ENCODE results near the gene UPK1A.
"Not testable (repeated sequence)": the region's sequence is repeated elsewhere in the genome, so short reads cannot be mapped to it uniquely, and the experiment has no call there.

UPK1A gene

DNA sequence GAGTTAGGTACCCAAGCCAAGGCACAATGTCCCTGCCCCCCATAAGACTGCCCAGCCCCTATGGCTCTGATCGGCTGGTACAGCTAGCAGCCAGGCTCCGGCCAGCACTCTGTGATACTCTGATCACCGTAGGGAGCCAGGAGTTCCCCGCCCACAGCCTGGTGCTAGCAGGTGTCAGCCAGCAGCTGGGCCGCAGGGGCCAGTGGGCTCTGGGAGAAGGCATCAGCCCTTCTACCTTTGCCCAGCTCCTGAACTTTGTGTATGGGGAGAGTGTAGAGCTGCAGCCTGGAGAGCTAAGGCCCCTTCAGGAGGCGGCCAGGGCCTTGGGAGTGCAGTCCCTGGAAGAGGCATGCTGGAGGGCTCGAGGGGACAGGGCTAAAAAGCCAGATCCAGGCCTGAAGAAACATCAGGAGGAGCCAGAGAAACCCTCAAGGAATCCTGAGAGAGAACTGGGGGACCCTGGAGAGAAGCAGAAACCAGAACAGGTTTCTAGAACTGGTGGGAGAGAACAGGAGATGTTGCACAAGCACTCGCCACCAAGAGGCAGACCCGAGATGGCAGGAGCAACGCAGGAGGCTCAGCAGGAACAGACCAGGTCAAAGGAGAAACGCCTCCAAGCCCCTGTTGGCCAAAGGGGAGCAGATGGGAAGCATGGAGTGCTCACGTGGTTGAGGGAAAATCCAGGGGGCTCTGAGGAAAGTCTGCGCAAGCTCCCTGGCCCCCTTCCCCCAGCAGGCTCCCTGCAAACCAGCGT is 48.5 kb downstream of the UPK1A start:
- DNase-seq (ENCODE audit: extremely low spot score, insufficient read length, low read depth) (no peak), FAIRE-seq (peak; percentile 78)

DNA sequence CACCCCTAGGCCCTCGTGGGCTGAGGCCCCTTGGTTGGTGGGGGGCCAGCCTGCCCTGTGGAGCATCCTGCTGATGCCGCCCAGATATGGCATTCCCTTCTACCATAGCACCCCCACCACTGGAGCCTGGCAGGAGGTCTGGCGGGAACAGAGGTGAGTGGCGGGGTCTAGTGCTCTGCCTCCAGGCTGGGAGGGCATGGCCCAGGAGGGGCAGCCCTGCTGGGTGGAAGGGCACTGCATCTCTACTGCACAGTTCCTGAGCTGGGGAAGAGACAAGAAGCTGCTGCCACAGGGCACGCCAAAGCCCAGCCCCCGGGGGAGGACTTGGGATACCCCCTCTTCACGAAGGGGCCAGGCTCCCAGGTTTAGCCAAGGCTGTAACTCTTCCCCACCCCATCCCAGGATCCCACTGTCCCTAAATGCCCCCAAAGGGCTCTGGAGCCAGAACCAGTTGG is 49.1 kb downstream of the UPK1A start:
- no peak for FAIRE-seq

DNA sequence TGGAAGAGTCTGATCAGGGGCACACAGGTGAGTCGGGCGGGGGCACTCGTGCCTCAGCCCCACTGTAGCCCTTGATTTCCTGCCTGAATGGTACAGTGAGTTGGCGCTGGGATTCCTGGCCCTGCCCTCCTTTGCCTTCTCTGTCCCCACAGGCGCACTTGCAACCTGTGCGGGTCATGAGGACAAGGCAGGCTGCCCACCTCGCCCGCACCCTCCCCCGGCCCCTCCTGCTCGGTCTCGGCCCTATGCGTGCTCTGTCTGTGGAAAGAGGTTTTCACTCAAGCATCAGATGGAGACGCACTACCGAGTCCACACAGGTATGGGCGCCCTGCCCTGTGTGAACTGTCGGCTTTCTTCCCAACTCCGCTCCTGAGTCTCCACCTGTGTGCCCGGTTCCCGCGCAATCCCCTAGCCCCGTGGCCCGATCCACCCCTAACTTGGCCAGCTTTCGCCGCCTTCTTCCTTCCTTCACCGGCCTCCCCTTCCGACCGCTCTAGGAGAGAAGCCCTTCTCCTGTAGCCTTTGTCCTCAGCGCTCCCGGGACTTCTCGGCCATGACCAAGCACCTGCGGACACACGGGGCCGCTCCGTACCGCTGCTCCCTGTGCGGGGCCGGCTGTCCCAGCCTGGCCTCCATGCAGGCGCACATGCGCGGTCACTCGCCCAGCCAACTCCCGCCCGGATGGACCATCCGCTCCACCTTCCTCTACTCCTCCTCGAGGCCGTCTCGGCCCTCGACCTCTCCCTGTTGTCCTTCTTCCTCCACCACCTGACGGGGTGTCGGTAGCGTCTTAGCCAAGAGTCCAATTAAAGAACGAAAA is 49.9 kb downstream of the UPK1A start:
- DNase-seq (ENCODE audit: extremely low spot score, insufficient read length, low read depth) (no peak), FAIRE-seq (peak; percentile 39)

More for the DNA sequence above, 49.1 kb downstream of the UPK1A start:
- no peak for DNase-seq (ENCODE audit: extremely low spot score, insufficient read length, low read depth)

- DNase-seq (ENCODE audit: extremely low spot score, insufficient read length, low read depth) (peak; percentile 92), FAIRE-seq (peak; percentile 94)
These were observed 50.7 kb downstream of the UPK1A start for GRCh38 chr19:35716801-35717664.

GRCh38 chr19:35717665-35718344 is 51.5 kb downstream of the UPK1A start, which contains the start of gene KMT2B:
Gene KMT2B (plus strand): TSS chr19:35718003. CDS start chr19:35718019, 16 bp downstream.
- DNase-seq (ENCODE audit: extremely low spot score, insufficient read length, low read depth) (no peak), FAIRE-seq (no peak)

GRCh38 chr19:35718345-35719041 is 52.2 kb downstream of the UPK1A start:
- DNase-seq (ENCODE audit: extremely low spot score, insufficient read length, low read depth) = no peak
- FAIRE-seq = peak; percentile 78

DNA sequence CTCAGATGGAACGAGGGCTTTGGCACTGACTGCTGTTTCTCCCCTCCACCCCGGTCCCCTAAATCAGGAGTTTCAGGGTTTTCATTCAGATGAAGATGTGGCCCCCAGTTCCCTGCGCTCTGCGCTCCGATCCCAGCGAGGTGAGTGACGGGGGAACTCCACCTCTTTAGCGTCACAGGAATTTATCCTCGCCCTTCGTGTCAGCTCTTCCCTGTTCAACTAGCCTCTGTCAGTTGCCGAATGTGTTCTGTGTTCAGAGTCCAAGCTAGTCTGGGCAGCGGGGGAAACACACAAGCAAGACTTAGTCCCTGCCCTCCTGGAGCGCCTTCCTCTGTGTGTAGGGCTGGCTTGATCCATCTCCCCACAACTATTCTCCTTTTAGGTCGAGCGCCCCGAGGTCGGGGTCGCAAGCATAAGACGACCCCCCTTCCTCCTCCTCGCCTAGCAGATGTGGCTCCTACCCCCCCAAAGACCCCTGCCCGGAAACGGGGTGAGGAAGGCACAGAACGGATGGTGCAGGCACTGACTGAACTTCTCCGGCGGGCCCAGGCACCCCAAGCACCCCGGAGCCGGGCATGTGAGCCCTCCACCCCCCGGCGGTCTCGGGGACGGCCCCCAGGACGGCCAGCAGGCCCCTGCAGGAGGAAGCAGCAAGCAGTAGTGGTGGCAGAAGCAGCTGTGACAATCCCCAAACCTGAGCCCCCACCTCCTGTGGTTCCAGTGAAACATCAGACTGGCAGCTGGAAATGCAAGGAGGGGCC is 53.3 kb downstream of the UPK1A start:
- no peak for FAIRE-seq
- no peak for DNase-seq (ENCODE audit: extremely low spot score, insufficient read length, low read depth)

GRCh38 chr19:35720163-35720524 is 53.8 kb downstream of the UPK1A start:
- DNase-seq (ENCODE audit: extremely low spot score, insufficient read length, low read depth) (no peak), FAIRE-seq (no peak)

DNA sequence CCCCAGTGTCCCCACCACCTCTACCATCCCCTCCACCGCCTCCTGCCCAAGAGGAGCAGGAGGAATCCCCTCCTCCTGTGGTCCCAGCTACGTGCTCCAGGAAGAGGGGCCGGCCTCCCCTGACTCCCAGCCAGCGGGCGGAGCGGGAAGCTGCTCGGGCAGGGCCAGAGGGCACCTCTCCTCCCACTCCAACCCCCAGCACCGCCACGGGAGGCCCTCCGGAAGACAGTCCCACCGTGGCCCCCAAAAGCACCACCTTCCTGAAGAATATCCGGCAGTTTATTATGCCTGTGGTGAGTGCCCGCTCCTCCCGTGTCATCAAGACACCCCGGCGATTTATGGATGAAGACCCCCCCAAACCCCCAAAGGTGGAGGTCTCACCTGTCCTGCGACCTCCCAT is 54.3 kb downstream of the UPK1A start:
- no peak for FAIRE-seq
- no peak for DNase-seq (ENCODE audit: extremely low spot score, insufficient read length, low read depth)

- FAIRE-seq (no peak), DNase-seq (ENCODE audit: extremely low spot score, insufficient read length, low read depth) (no peak)
These were observed 55.1 kb downstream of the UPK1A start for GRCh38 chr19:35721374-35721773.

DNA sequence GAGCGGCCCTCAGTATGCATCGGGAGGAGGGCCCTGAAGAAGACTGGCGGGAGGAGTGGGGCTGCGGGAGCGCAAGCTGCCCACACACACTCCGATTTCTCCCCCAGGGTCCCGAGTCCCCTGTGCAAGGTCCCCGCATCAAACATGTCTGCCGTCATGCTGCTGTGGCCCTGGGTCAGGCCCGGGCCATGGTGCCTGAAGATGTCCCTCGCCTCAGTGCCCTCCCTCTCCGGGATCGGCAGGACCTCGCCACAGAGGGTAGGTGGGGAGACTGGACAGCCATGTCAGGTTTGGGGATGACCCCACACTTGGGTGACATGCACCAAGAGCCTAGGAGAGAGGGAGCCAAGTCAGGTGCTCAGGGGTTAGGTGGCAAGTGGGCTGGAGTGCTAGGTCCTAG is 56.1 kb downstream of the UPK1A start:
- FAIRE-seq (no peak), DNase-seq (ENCODE audit: extremely low spot score, insufficient read length, low read depth) (no peak)

DNA sequence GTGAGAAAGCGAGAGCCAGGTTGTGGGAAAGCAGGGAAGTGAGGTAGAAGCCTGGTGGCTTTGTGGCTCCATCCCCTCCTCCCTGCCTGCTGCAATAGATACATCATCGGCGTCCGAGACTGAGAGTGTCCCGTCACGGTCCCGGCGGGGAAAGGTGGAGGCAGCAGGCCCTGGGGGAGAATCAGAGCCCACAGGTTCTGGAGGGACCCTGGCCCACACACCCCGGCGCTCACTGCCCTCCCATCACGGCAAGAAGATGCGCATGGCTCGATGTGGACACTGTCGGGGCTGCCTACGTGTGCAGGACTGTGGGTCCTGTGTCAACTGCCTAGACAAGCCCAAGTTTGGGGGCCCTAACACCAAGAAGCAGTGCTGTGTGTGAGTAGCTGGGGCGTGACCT is 56.6 kb downstream of the UPK1A start:
- DNase-seq (ENCODE audit: extremely low spot score, insufficient read length, low read depth) (no peak), FAIRE-seq (no peak)

DNA sequence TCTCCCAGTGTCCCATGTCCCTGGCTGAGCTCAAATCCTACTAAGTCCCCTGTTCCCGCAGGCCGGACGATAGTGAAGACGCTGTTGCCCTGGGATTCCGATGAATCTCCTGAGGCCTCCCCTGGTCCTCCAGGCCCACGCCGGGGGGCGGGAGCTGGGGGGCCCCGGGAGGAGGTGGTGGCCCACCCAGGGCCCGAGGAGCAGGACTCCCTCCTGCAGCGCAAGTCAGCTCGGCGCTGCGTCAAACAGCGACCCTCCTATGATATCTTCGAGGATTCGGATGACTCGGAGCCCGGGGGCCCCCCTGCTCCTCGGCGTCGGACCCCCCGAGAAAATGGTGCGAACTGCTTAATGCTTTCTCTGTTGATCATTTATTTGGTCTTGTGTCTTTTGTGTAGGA is 57.4 kb downstream of the UPK1A start:
- FAIRE-seq (no peak), DNase-seq (ENCODE audit: extremely low spot score, insufficient read length, low read depth) (no peak)

GRCh38 chr19:35724132-35724531 is 57.8 kb downstream of the UPK1A start:
- FAIRE-seq = not testable (repeated sequence)

GRCh38 chr19:35724560-35724959 is 58.2 kb downstream of the UPK1A start:
- no peak for FAIRE-seq
- DNase-seq (ENCODE audit: extremely low spot score, insufficient read length, low read depth) = no peak

More at GRCh38 chr19:35724132-35724531, 57.8 kb downstream of the UPK1A start:
- DNase-seq (ENCODE audit: extremely low spot score, insufficient read length, low read depth) = not testable (repeated sequence)

DNA sequence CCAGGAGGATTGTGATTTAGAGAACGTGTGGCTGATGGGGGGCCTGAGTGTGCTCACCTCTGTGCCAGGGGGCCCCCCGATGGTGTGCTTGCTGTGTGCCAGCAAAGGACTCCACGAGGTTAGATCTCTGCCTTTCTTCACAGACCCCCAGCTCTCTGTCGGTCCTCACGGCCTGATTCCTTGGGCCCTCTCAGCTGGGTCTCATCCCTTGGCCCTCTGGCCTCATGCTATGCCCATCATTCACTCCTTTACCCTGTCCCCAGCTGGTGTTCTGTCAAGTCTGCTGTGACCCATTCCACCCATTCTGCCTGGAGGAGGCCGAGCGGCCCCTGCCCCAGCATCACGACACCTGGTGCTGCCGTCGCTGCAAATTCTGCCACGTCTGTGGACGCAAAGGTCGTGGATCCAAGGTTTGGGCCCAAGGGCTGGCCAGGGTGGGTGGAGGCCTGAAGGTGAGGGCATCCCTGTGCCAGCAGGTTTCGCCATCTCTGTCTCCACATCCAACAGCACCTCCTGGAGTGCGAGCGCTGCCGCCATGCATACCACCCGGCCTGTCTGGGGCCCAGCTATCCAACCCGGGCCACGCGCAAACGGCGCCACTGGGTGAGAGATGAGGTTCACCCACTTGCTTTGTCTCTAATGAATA is 59.0 kb downstream of the UPK1A start:
- no peak for FAIRE-seq
- DNase-seq (ENCODE audit: extremely low spot score, insufficient read length, low read depth) = no peak

DNA sequence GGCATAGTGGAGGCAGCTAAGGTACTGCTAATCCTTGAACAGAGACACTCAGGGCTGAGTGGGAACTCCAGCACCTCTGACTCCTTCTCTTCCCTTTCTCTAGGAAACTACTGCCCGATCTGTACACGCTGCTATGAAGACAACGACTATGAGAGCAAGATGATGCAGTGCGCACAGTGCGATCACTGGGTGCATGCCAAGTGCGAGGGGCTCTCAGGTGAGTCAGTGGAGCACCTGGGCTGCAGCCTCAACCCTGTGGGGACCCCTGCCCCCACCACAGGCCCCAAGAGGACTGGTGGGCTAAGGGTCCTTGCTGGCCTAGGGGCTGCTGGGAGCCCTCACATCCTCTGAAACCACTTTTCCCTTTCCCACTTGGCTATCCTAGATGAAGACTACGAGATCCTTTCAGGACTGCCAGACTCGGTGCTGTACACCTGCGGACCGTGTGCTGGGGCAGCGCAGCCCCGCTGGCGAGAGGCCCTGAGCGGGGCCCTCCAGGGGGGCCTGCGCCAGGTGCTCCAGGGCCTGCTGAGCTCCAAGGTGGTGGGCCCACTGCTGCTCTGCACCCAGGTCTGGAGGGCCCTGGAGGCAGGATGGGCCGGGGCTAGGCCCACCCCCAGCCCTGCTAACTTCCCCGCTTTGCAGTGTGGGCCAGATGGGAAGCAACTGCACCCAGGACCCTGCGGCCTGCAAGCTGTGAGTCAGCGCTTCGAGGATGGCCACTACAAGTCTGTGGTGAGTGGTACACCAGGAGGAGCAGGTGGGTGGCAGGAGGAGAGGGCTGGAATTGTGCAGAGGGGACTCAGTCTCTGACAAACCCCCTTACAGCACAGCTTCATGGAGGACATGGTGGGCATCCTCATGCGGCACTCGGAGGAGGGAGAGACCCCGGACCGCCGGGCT is 61.0 kb downstream of the UPK1A start:
- no peak for DNase-seq (ENCODE audit: extremely low spot score, insufficient read length, low read depth)
- FAIRE-seq = no peak
